ENCODE results near the gene MAPRE3.
"Not testable (repeated sequence)": the region's sequence is repeated elsewhere in the genome, so short reads cannot be mapped to it uniquely, and the experiment has no call there.

MAPRE3 gene

GRCh38 chr2:27067385-27067784 lies 96.9 kb downstream of the MAPRE3 start:
- DNase-seq (ENCODE audit: low read depth in 2 of 3, low spot score in 2 of 3): no peak

- DNase-seq (ENCODE audit: low read depth in 2 of 3, low spot score in 2 of 3): no peak
Measured at GRCh38 chr2:27069436-27069835, 99.0 kb downstream of the MAPRE3 start.

GRCh38 chr2:27069961-27070618 lies 99.7 kb downstream of the MAPRE3 start:
- no peak for DNase-seq (ENCODE audit: low read depth in 2 of 3, low spot score in 2 of 3)

GRCh38 chr2:27070653-27071276 lies 100.3 kb downstream of the MAPRE3 start:
- DNase-seq (ENCODE audit: low read depth in 2 of 3, low spot score in 2 of 3): no peak

- DNase-seq (ENCODE audit: low read depth in 2 of 3, low spot score in 2 of 3): peak; percentile 69 to 91 (median 71)
Measured at GRCh38 chr2:27071277-27071989, 101.0 kb downstream of the MAPRE3 start, which contains the start of gene OST4. OST4 (minus strand) TSS chr2:27071654.

GRCh38 chr2:27071990-27072830 lies 101.8 kb downstream of the MAPRE3 start:
- DNase-seq (ENCODE audit: low read depth in 2 of 3, low spot score in 2 of 3): no peak

GRCh38 chr2:27072920-27073319 lies 102.5 kb downstream of the MAPRE3 start:
- no peak for DNase-seq (ENCODE audit: low read depth in 2 of 3, low spot score in 2 of 3)

- DNase-seq (ENCODE audit: low read depth in 2 of 3, low spot score in 2 of 3): no peak
Measured at GRCh38 chr2:27073782-27074181, 103.3 kb downstream of the MAPRE3 start.

GRCh38 chr2:27074738-27075565 lies 104.5 kb downstream of the MAPRE3 start:
- DNase-seq (ENCODE audit: low read depth in 2 of 3, low spot score in 2 of 3): no peak

GRCh38 chr2:27075566-27075871 lies 105.1 kb downstream of the MAPRE3 start:
- not testable (repeated sequence) for DNase-seq (ENCODE audit: low read depth in 2 of 3, low spot score in 2 of 3)

- DNase-seq (ENCODE audit: low read depth in 2 of 3, low spot score in 2 of 3): no peak
Measured at GRCh38 chr2:27076323-27076722, 105.9 kb downstream of the MAPRE3 start.

Measured in activated CD8-positive, alpha-beta memory T cell treated with anti-CD3 and anti-CD28 coated beads for 48 hours (primary cell).